MCF 10A (cell line): ENCODE data around the gene LSR. TPM values are rescaled to one million over a fixed set of nuclear protein-coding genes. Genes with fewer than 3 reads are reported as not detected.

Experiments
- BruUV-seq: library from RNA; stranded (reverse); fragments of 400-500 nt; replicated peaks from 2 replicates; lab custom pipeline; 2021; lab: Mats Ljungman, UMichigan
- CTCF ChIA-PET: fragments of 300-600 bp; sonication (Branson Sonifier 250); formaldehyde crosslinking; extraction: SDS; loops from one replicate; lab custom pipeline; 2021; ENCODE audit warnings: antibody characterized with exemption, inconsistent platforms; lab: Yijun Ruan, JAX
- POLR2A ChIA-PET: fragments of 300-600, 350-650 bp; sonication (Branson Sonifier 250); formaldehyde crosslinking; extraction: SDS; loops from one replicate; lab custom pipeline; 2020; ENCODE audit warnings: antibody characterized with exemption, inconsistent platforms; lab: Yijun Ruan, JAX
- DNase-seq: peaks from one replicate; pipeline ENCODE4 v3.0.0-alpha.2; 2018; ENCODE audit not compliant: unreplicated experiment
- H3K27ac Mint-ChIP-seq: one replicate; pipeline ENCODE4 v1.8.0; 2022; ENCODE audit warnings: mild to moderate bottlenecking, low read depth, mixed read lengths; ENCODE audit not compliant: unreplicated experiment
- H3K27me3 Mint-ChIP-seq: one replicate; pipeline ENCODE4 v1.8.0; 2022; ENCODE audit warnings: mixed read lengths; ENCODE audit not compliant: insufficient read depth, unreplicated experiment
- H3K36me3 Mint-ChIP-seq: one replicate; pipeline ENCODE4 v1.8.0; 2022; ENCODE audit warnings: mild to moderate bottlenecking, moderate library complexity, mixed read lengths; ENCODE audit not compliant: insufficient read depth, unreplicated experiment
- H3K4me1 Mint-ChIP-seq: one replicate; pipeline ENCODE4 v1.8.0; 2022; ENCODE audit warnings: mixed read lengths; ENCODE audit not compliant: insufficient read depth, unreplicated experiment
- H3K4me3 Mint-ChIP-seq: one replicate; pipeline ENCODE4 v1.8.0; 2022; ENCODE audit warnings: mild to moderate bottlenecking, moderate library complexity, mixed read lengths; ENCODE audit not compliant: unreplicated experiment
- H3K9me3 Mint-ChIP-seq: one replicate; pipeline ENCODE4 v1.8.0; 2022; ENCODE audit warnings: mixed read lengths; ENCODE audit not compliant: unreplicated experiment
- CTCF ChIP-seq: fragments of 200-600 bp; IDR thresholded peaks from one replicate; pipeline ENCODE4 v1.8.0; 2022; ENCODE audit warnings: antibody characterized with exemption, mild to moderate bottlenecking; ENCODE audit not compliant: unreplicated experiment
- intact Hi-C: fragments of 100-400 bp; cut with micrococcal nuclease; formaldehyde crosslinking; loops from 2 replicates; pipeline ENCODE4 v1.14.1; 2022
- total RNA-seq: library from RNA; stranded (reverse); gene quantifications from 2 replicates; pipeline ENCODE4 v1.2.3, GENCODE V29; 2022

LSR gene
- total RNA-seq, 1 experiment from 2014 or later = 64.1 TPM

- ChIA-PET POLR2A (interaction anchor here (0.6 kb wide), 2 partner anchors 95 to 118 kb away, joined by 3 to 4 read pairs; no protein-coding TSS in a partner anchor), CTCF (interaction anchor here (0.7 to 1.1 kb wide), 3 partner anchors 35 to 175 kb away, joined by 3 read pairs; no protein-coding TSS in a partner anchor)
- Mint-ChIP-seq H3K4me3 (no peak overlapping the region), H3K9me3 (peaks cover 8% of the 10 kb centered on the region), H3K27me3 (no peaks in the 10 kb centered on the region), H3K27ac (no peak overlapping the region), H3K4me1 (no peaks in the 10 kb centered on the region), H3K36me3 (no peaks in the 10 kb centered on the region)
- BruUV-seq = no TSS peak
- DNase-seq = no peak
- intact Hi-C loops = no loop called here
- TF ChIP-seq CTCF = no peak
These were observed 32.6 kb upstream of the LSR start for GRCh38 chr19:35216016-35216832.

- Mint-ChIP-seq H3K9me3 (peaks cover 8% of the 10 kb centered on the region), H3K27ac (no peak overlapping the region), H3K4me1 (no peaks in the 10 kb centered on the region), H3K27me3 (no peaks in the 10 kb centered on the region), H3K4me3 (no peak overlapping the region), H3K36me3 (no peaks in the 10 kb centered on the region)
- CTCF ChIA-PET = interaction anchor here (1.0 to 1.1 kb wide), 2 partner anchors 36 to 47 kb away, joined by 3 read pairs; no protein-coding TSS in a partner anchor
- no peak for TF ChIP-seq CTCF
- POLR2A ChIA-PET = interaction anchor here (0.6 kb wide), 2 partner anchors 95 to 118 kb away, joined by 3 to 4 read pairs; no protein-coding TSS in a partner anchor
- intact Hi-C loops = no loop called here
- no TSS peak for BruUV-seq
- peak; percentile 39 for DNase-seq
These were observed 31.8 kb upstream of the LSR start for GRCh38 chr19:35216833-35217648.

- no peaks in the 10 kb centered on the region for H3K27me3 Mint-ChIP-seq
- no peaks in the 10 kb centered on the region for H3K36me3 Mint-ChIP-seq
- no peak overlapping the region for H3K4me3 Mint-ChIP-seq
- ChIA-PET CTCF (interaction anchor here (1.1 kb wide), 1 partner anchor 36 kb away, joined by 3 read pairs; no protein-coding TSS in a partner anchor), POLR2A (no interaction called here)
- intact Hi-C loops = no loop called here
- H3K9me3 Mint-ChIP-seq = peaks cover 8% of the 10 kb centered on the region
- no peak for DNase-seq
- BruUV-seq = no TSS peak
- no peaks in the 10 kb centered on the region for H3K4me1 Mint-ChIP-seq
- no peak for TF ChIP-seq CTCF
- H3K27ac Mint-ChIP-seq = no peak overlapping the region
These were observed 31.2 kb upstream of the LSR start for GRCh38 chr19:35217649-35217990.

GRCh38 chr19:35219008-35219407 is 29.8 kb upstream of the LSR start:
- no peak overlapping the region for H3K4me3 Mint-ChIP-seq
- peaks cover 6% of the 10 kb centered on the region for H3K4me1 Mint-ChIP-seq
- no peaks in the 10 kb centered on the region for H3K36me3 Mint-ChIP-seq
- DNase-seq = no peak
- no peak overlapping the region for H3K27ac Mint-ChIP-seq
- ChIA-PET CTCF (interaction anchor here (1.3 kb wide), 1 partner anchor 23 kb away, joined by 3 read pairs; no protein-coding TSS in a partner anchor), POLR2A (interaction anchor here (0.5 to 1.1 kb wide), 2 partner anchors 40 to 63 kb away, joined by 3 read pairs; no protein-coding TSS in a partner anchor)
- no peak for TF ChIP-seq CTCF
- BruUV-seq = no TSS peak
- H3K9me3 Mint-ChIP-seq = peaks cover 8% of the 10 kb centered on the region
- no peaks in the 10 kb centered on the region for H3K27me3 Mint-ChIP-seq
- intact Hi-C loops = no loop called here
